SK-MEL-5 (cell line): ENCODE results near the gene SLC22A23. TPM values are rescaled to one million over a fixed set of nuclear protein-coding genes. Genes with fewer than 3 reads are reported as not detected.
A peak's percentile ranks its signal among the peaks of the same experiment; 100 is the strongest.
"Not testable (repeated sequence)": the region's sequence is repeated elsewhere in the genome, so short reads cannot be mapped to it uniquely, and the experiment has no call there.

Experiments
- DNase-seq: peaks from one replicate; pipeline ENCODE4 v3.0.0-alpha.2; 2016; ENCODE audit warnings: low read depth, low spot score
- in situ Hi-C: cut with HindIII; loops from 2 replicates; pipeline ENCODE4 v1.10.0; 2016; ENCODE audit warnings: low sequenced_read_pairs, high pct_unique_total_duplicates, low pct_unique_long_range_greater_than_20kb
- total RNA-seq: library from RNA; depleted of rRNA; stranded (reverse); fragments of >200 nt; shearing (Covaris generic); gene quantifications from 2 replicates; pipeline ENCODE4 v1.2.3, GENCODE V29; 2014

SLC22A23 gene
- total RNA-seq, 1 experiment from 2014 or later: 6.2 TPM

DNA sequence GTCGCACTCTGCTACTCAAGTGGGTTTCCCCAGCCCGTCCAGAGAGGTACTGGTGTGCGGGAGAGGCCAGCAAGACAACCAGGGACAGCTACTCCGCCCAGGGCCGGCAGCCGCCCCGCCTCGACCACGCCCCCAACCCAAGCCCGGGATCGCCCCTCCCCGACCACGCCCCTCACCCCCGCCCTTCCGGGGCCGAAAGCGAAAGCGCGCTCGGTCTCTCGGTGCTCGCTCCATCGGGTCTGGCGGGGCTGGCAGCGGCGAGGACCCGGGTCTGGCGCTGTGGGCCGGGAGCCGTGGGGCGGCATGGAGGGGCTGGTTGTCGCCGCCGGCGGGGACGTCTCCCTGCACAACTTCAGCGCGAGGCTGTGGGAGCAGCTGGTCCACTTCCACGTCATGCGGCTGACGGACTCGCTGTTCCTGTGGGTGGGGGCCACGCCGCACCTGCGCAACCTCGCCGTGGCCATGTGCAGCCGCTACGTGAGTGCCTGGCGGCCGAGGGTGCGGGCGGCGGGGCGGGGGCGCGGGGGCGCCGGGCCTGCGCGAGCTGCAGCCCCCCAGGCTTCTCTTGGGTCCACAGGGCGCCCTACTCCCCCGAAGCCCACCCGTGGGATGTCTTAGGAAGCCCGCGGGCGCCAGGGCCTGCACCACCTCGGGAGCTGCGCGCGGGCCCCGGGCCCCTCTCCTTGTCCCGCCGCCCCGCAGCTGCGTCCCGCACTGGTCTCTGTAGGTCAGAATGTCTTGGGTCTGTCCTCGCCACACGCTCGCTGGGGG is 197.9 kb downstream of the SLC22A23 start, which contains the start of gene PSMG4:
PSMG4 (plus strand) TSS at position 228 of the 771 bp plus-strand sequence; CDS start at position 304, 76 bp downstream.
- in situ Hi-C loops: no loop called here

GRCh38 chr6:3258201-3258600 is 198.6 kb downstream of the SLC22A23 start:
- in situ Hi-C loops: no loop called here
- no peak for DNase-seq

More for the DNA sequence above, 197.9 kb downstream of the SLC22A23 start, which contains the start of gene PSMG4:
- DNase-seq: peak; percentile 93

- DNase-seq: no peak
- in situ Hi-C loops: no loop called here
Observed at GRCh38 chr6:3253597-3253961, 203.3 kb downstream of the SLC22A23 start.

DNA sequence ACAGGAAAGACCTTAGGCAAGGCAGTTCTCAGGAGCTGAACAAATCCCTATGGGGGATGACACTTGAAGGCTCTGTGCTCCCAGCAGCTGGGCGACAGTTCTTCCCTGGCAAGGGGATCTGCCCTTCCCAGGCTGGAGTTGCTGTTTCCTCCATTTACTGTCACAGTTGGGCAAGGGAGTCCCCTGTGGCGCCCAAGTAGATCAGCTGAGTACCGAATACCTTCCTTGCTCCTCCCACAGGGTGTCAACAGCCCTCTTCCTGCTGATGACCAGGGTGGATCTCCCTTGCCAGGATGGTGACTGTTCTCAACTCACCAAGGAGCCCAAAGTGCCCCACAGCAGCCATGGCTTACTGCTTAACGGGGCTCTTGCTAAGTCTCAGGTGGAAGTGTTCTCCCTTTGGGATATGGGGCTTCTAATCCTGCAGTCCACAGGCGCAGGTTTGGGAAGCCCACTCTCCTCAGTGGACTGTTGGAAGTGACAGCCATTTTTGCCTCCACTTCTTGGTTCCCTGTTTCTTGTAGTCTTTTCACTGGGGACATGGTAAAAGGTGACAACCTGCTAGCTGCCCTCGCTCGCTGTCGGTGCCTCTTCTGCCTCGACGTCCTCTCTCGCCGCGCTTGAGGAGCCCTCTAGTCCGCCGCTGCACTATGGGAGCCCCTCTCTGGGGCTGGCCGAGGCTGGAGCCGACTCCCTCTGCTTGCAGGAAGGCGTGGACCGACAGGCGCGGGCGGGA is 203.8 kb downstream of the SLC22A23 start:
- no peak for DNase-seq
- in situ Hi-C loops: no loop called here

GRCh38 chr6:3252369-3252768 is 204.5 kb downstream of the SLC22A23 start:
- in situ Hi-C loops: no loop called here
- no peak for DNase-seq

DNA sequence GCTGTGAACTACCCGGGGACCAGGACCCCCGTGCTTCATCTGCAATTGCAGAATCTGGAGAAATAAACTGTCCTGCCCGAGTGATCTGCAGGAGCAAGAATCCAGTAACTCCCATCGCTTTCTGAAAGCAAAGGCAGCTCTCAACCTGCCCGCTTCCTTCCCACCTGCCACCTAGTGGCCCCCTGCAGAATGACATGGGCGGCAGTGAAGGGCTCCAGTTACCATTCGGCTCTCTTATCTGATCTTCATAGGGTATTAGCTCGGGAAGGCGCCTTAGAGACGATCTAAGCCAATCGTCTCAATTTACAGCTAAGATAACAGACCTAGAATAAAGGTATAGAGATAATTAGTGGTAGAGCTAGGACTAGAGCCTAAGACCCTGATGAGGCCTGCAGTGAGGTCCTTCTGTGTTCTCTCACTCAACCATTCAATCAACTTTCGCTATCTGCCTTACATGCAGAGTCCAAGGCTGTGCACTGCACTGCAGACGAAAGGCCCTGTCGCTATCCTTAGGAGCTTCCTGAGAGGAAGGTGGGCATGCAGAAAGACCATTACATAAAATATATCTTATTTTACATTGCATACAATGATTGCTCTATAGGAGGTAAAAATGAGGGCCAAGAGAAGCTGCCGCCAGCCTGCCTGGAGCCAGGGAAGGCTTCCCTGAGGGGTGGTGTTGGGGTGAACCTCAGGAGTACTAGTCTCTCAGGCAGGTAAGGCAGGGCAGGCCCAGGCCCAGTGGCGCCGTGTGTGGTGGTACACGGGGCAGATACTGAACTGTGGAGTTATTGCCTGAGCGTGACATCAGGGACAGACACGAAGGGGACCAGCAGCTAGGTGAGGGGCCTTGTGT is 205.2 kb downstream of the SLC22A23 start:
- DNase-seq: peak; percentile 94
- in situ Hi-C loops: no loop called here

DNA sequence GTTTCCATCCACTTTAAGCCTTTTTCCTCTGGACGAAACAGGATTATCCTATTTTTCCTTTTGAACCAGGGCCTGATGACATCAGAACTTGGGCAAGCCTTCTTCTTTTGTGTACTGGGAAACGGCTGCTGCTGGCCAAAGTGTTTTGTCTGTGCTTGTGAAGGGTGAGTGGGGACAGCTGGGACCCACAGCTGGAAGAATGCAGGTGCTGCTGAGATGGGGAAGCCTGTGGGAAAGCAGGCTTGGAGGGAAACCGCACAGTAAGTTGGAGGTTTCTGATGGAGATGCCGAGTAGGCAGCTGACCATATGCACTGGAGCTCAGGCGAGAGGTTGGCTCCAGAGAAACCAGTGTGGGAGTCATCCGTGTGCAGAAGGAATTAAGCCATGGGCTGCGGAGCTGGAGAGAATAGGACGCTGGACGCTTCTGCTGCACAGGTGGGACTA is 206.6 kb downstream of the SLC22A23 start:
- DNase-seq: no peak

GRCh38 chr6:3249821-3250220 is 207.0 kb downstream of the SLC22A23 start:
- DNase-seq: no peak
- in situ Hi-C loops: no loop called here

More for the DNA sequence above, 206.6 kb downstream of the SLC22A23 start:
- in situ Hi-C loops: no loop called here

GRCh38 chr6:3247255-3248146 is 209.3 kb downstream of the SLC22A23 start:
- peak; percentile 99 for DNase-seq
- in situ Hi-C loops: no loop called here

DNA sequence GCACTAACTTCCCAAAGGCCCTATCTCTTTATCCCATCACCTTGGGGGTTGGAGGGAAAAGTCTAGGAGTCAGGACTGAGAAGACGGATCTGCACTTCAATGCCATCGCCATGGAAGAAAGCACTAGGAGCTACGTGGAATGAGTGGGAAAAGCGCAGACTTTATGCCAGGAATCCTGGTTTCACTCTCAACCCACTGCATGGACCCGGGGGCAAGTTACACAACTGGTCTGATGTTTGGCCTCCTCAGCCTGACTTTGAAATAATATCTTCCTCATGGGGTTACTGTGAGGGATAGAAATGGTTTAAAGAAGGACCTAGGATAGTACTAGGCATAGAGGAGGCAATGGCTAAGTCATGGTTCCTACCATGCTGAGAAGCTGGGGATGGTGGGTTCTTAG is 211.6 kb downstream of the SLC22A23 start:
- in situ Hi-C loops: no loop called here
- no peak for DNase-seq

- in situ Hi-C loops: not testable (repeated sequence)
Observed at GRCh38 chr6:3244832-3245161, 212.1 kb downstream of the SLC22A23 start.

DNA sequence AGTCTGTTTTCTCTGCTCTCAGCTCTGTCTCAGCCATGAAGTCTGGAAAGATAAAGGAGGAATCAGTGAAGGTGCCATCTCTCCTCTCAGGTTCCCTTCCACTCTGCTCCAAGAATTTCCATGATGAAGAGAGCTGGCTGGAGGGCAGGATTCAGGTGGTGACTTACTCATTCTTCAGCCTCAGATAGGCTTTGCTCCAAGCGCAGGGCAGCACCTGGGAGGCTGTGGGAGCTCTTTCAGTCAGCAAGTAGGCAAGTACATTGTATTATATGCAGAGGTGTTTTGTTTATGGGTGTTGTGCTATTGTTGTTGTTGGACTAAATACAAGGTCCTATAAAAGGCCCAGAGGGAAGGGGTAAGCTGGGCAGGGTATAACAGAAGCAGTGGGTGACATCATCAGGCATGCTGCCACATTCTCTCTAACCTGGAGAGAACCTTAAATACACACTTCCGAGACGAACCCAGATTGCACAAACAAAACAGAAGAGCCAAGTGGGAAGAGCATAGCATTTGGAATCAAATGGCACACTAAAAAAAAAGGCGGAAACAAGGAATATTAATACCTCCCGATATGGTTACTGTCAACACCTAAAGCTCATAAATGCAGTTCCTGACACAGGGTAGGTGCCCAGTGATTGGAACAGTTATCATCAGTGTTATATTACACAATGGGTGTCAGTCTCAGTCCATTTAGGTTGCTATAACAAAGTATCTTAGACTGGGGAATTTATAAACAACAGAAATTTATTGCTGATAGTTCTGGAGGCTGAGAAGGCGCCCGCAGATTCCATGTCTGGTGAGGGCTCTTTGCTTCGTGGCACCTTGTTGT is 212.6 kb downstream of the SLC22A23 start:
- no peak for DNase-seq
- in situ Hi-C loops: no loop called here

More at GRCh38 chr6:3244832-3245161, 212.1 kb downstream of the SLC22A23 start:
- DNase-seq: not testable (repeated sequence)

DNA sequence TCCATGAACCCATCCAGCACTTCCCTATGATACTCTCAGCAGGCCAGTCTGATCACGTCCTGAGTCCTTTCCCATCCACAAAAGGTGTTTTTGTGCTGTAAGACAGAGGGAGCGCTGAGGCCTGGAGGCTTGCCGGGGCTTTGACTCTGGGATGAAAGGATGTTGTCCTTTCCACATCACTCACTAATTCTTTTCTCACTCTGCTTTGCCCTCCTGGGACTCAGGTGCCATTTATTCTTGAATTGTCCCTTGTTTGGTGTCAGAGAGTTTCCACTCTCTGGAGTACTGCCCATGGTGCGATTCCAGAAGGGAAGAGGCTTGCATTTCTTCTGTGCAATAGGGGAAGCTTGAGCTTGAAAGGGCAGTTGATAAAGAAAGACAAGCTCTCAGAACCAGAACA is 214.1 kb downstream of the SLC22A23 start:
- DNase-seq: peak; percentile 74
- in situ Hi-C loops: no loop called here

DNA sequence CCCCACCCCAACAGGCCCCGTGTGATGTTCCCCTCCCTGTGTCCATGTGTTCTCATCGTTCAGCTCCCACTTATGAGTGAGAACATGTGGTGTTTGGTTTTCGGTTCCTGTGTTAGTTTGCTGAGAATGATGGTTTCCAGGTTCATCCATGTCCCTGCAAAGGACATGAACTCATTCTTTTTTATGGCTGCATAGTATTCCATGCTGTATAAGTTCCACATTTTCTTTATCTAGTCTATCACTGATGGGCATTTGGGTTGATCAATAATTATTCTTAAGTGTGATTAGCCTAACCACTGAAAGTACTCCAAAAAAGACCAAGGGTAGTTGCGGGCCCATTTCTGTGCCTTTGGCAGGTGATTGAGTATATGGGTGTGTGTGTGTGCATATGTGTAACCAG is 215.1 kb downstream of the SLC22A23 start:
- DNase-seq, in situ Hi-C loops: not testable (repeated sequence)

DNA sequence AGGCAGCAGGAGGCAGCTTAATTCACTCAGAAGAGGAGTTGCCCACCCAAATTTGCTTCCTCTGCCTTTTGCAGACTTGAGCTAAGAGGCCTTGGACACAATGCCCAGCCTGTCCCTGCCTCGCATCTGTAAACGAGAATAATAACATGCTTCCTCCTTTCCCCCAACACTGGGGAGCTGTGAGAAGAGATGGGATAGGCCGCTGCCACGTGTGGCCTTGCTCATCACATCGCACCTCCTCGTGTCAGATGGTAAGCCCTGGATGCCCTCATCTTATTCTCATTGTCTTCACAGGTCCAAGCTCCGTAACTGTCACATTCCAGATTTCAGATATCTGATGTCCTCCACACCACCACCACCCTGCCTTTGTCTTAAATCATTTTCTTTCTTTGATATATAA is 216.3 kb downstream of the SLC22A23 start:
- in situ Hi-C loops: no loop called here
- DNase-seq: no peak

DNA sequence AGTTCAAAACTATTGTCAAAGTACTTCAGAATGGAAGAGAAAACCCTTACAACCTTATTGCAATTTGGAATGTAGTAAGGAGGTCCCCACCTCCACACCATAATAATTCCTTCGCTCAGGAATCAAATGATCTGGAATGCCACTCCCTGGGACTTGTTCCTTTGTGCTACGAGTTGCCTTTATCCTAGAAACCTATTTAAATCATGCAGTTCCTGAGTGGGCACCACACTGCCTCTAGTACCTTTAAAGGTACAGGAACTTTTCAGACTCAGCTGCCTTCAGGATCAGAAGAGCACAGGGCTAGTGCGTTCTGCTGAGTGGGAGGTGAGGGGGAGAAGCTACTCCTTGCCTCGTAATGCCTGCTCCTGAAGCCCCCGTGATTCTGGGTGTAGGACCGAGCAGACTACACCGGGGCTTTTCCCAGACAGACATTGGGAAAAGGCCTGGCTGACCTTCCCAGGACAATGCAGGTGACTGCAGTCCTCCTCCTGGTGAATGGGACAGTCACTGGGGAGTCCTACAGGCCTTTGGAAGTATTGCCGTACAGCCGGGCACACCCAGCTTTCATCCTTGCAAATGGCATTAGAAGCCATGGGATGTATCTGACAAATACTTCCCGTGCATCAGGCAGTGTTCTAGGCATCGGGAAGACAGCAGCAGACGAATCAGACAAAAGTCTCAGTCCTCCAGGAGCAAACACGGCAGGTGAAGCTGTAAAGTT is 217.6 kb downstream of the SLC22A23 start:
- in situ Hi-C loops: no loop called here
- DNase-seq: peak; percentile 51
